Measurements from ENCODE around the gene RILPL2.
"Not testable (repeated sequence)": the region's sequence is repeated elsewhere in the genome, so short reads cannot be mapped to it uniquely, and the experiment has no call there.

Gene RILPL2

GRCh38 chr12:123401753-123402683, 34.5 kb downstream of the RILPL2 start:
- no peak for DNase-seq

- no peak for DNase-seq
Measured at GRCh38 chr12:123399255-123399617, 37.2 kb downstream of the RILPL2 start.

DNA sequence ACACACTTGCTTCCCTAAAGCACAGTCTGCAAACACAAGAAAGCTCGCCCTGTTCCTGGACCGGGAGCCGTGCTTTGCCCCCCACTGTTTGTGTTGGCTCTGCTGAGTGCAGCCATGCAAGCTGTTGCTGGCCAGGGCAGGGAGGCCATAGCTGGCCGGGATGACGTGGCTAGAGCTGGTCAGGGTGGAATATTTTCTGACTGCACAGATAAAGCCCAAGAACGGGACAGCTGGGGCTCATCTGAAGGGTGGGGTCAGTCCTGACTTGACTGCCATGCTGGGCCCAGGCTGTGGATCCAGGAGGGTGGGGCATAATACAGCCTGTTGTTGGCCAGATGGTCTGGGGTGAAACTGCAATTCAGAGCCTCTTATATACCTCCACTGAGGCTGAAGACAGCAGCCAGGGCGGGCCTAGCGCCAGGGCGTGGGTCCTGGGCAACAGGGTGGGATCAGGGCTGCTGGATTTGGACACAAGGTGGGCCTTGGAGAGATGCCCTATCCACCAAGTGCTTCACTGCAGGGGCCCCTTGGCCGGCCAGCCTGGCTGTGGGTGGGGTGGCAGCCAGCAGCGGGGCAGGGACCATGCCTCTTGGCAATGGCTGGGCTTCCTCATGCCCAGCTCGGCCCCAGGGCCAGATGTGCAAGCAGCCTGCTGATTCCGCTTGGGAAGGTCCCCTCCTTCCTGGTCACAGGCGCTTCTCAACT, 37.8 kb downstream of the RILPL2 start:
- DNase-seq, result no peak

DNA sequence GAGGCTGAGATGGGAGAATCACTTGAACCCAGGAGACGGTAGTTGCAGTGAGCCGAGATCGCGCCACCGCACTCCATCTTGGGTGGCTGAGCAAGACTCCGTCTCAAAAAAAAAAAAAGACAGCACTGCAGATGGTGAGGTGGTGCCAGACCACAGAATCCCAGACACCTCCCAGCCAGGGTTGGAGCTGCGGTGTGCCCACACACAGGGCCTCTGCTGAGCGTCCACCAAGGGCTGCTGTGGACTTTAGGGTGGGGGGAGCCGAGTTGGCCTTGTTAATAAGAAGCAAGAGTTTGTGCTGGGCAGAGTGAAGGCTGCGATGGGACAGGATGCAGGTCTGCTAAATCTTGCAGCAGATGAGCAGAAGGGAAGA, 38.3 kb downstream of the RILPL2 start:
- DNase-seq, result no peak

- no peak for DNase-seq
Measured at GRCh38 chr12:123397400-123397799, 39.1 kb downstream of the RILPL2 start.

- DNase-seq, result no peak
Measured at GRCh38 chr12:123396954-123397353, 39.5 kb downstream of the RILPL2 start.

DNA sequence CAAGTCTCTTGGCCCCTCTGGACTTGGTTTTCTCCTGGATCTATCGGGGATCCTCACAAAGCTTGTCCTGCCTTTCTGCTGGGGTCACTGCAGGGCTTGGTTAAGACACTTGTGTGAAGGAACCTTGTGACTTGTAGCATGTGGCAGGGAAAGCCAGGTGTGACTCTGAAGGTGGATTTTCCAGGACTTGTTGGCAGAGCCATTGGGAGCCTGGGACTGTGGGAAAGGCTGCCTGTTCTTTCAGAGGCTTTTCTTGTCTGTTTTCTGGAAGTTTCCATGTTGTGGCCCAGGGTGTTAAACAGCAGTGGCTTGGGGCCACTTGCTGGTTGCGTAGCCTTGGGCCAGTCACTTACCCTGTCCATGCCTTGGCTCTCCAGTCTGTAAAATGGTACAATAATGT, 39.9 kb downstream of the RILPL2 start:
- no peak for DNase-seq

DNA sequence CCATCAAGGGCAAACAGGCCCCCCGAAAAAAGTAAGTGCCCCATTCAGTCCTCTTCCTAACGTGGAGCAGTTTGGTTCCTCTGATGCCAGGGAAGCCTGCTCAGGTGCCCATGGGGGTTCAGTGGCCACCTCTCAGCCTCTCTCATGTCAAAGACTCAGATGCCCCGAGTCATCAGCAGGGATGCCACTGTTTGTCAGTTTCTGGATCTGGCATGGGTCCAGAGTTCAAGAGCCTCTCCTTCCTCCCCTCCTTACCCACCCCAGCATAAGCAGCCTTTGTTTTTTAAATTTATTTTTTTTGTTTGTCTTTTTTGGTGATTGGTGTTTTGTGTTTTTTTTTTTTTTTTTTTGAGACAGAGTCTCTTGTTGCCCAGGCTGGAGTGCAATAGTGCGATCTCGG, 41.2 kb downstream of the RILPL2 start:
- DNase-seq, result no peak

DNA sequence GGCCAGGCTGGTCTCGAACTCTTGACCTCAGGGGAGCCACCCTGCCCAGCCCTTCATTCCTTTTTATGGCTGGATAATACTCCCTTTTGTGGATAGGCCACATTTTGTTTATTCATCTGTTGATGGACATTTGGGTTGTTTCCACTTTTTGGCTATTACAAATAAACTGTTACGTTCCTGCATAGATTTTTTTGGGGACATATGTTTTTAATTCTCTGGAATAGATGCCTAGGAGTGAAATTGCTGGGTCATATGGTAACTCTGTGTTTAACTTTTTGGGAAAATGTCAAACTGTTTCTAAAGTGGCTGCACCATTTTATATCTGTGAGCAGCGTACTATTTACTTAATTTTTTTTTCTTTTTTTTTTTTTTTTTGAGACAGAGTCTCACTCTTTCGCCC, 42.7 kb downstream of the RILPL2 start:
- DNase-seq, result no peak

GRCh38 chr12:123391546-123392343, 44.7 kb downstream of the RILPL2 start:
- no peak for DNase-seq

GRCh38 chr12:123390498-123391426, 45.7 kb downstream of the RILPL2 start:
- no peak for DNase-seq

DNA sequence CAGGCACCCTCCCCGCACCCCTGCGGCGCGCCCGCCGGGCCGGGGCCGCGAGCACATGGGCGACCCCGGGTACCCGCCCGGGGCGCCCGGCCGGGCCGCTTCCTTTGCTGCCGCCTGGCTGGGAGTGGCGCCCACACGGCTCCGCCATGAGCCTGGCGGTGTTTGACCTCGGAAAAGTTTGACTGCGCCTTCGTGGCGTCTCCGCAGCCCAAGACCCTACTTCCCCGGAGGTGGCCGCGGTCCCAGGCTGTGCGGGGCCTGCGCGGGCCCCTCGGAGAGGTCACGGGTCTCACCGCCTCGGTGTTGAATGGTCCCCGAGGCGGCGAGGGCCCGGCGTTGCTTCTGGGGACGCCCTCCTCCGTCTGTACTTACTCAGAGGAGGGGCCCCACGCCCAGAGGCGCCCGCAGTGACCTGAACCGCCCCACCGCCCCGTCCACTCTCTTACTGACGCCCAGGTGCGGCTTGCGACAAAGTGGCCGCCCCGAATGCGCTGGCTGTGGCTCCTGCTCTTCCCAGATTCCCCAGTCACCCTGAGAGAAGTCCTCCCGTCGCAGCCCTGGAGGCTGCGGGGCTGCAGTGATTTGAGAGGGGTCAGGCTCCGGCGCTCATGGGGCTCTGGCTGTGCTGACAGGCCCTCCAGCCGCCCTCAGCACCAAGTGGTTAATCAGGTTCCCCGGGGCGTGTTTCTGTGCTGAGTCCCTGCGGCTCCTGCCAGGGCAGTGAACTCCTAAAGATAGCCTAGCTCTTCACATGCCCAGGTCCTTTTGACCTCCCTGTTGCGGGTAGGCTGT, 46.7 kb downstream of the RILPL2 start:
- peak; percentile 53 for DNase-seq

GRCh38 chr12:123388951-123389559, 47.4 kb downstream of the RILPL2 start:
- peak; percentile 49 for DNase-seq

GRCh38 chr12:123388177-123388950, 48.1 kb downstream of the RILPL2 start:
- DNase-seq, result peak; percentile 96

DNA sequence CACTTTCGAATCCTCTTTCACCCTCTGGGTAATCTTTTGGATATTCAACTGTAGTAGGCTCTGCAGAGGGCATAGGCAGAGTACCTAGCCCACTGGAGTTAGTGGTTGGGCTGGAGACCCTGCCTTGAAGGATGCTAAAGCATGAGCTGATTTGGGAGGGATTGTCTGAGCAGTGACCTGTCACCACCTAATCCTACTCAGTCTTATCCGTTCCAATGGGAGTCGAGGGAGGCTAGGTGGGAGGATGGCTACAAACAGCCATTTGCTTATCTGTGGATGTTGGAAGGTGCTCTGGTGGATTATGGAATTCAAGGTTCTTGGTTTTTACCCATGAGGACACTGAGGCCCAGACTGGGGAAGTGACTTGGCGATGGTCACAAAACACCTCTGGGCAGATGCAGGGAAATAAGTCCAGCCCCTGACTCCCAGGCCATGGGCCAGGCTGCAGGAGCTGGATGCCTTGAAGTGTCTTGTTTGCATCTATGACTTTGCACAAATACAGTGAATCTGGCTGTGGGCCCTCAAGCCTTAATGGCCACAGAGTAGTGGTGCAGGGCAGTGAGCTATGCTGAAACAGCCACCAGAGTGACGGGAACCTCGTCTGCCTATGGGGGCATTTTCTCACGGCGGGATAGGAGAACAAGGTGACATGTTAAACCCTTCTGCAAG, 48.8 kb downstream of the RILPL2 start:
- DNase-seq, result no peak

DNA sequence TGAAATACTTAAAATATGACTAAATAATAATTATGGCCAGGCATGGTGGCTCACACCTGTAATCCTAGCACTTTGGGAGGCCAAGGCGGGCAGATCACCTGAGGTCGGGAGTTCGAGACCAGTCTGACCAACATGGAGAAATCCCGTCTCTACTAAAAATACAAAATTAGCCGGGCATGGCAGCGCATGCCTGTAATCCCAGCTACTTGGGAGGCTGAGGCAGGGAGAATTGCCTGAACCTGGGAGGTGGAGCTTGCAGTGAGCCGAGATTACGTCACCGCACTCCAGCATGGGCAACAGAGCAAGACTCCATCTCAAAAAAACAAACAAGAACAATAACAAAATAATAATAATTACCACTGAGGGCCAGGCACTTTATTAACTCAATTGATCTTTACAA, 50.9 kb downstream of the RILPL2 start:
- not testable (repeated sequence) for DNase-seq

- DNase-seq, result no peak
Measured at GRCh38 chr12:123384994-123385376, 51.5 kb downstream of the RILPL2 start.

DNA sequence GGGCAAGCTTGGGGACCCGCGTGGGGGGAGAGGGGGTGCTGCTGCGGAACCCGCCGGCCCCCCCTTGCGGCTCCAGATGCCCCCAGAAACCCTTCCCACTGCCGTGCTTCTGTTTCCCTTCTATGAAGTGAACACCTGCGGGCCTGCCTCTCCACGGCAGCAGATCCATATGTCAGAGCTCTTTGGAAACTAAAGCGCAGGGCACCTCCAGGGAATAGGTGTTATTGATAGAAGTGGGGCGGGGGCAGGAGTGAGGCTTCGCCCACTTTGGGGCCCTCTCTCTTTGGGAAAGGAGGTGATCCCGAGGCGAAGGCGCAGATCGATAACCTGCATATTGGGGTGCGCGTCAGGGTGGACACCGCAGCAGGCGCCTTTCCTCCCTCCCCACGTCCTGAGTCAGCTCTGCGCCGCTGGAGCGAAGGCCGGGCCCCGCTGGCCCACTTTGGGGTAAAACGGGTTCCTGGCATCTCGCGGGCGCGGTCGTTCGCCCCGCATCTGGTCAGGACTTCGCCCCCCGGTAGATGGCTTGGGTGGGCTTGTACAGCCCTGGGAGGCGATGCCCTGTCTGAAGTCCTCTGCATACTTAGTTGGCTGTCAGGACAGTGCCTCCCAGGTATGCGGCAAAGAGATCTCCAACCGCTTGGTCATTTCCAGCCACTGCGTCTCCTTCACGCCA, 52.0 kb downstream of the RILPL2 start:
- DNase-seq, result no peak

- no peak for DNase-seq
Measured at GRCh38 chr12:123382684-123383083, 53.8 kb downstream of the RILPL2 start.

Data from 8988T (cell line).